HK-2 (cell line): ENCODE data around the gene NOG.
A peak's percentile ranks its signal among the peaks of the same experiment; 100 is the strongest.

Experiments used
- DNase-seq: peaks from one replicate; pipeline ENCODE4 v3.0.0-alpha.2; 2018; ENCODE audit not compliant: unreplicated experiment

NOG gene

GRCh38 chr17:56596691-56597494 is 3.4 kb downstream of the NOG start:
- DNase-seq = peak; percentile 61

GRCh38 chr17:56597495-56597990 is 4.0 kb downstream of the NOG start:
- DNase-seq = peak; percentile 67

GRCh38 chr17:56598466-56598865 is 5.0 kb downstream of the NOG start:
- peak; percentile 35 for DNase-seq

GRCh38 chr17:56599088-56599487 is 5.6 kb downstream of the NOG start:
- DNase-seq = no peak

- DNase-seq = no peak
Measured at GRCh38 chr17:56599566-56599965, 6.1 kb downstream of the NOG start.

DNA sequence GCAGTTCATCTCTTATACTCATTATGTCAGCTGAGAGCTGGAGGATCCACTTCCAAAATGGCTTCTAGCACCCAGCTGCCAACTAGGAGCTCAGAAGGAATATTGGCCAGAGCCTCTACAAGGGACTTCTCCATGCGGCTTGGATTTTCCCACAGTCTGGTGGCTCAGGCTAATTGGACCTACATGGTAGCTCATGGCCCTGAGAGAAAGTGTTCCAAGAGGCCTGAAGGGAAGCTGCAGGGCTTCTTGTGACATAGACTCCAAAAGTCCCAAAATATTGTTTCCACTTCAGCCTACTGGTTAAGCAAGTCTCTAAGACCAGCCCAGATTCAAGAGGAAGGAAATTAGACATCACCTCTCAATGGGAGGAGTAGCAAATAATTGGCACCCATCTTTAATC is 6.8 kb downstream of the NOG start:
- DNase-seq = no peak

GRCh38 chr17:56601591-56601990 is 8.1 kb downstream of the NOG start:
- DNase-seq = no peak

DNA sequence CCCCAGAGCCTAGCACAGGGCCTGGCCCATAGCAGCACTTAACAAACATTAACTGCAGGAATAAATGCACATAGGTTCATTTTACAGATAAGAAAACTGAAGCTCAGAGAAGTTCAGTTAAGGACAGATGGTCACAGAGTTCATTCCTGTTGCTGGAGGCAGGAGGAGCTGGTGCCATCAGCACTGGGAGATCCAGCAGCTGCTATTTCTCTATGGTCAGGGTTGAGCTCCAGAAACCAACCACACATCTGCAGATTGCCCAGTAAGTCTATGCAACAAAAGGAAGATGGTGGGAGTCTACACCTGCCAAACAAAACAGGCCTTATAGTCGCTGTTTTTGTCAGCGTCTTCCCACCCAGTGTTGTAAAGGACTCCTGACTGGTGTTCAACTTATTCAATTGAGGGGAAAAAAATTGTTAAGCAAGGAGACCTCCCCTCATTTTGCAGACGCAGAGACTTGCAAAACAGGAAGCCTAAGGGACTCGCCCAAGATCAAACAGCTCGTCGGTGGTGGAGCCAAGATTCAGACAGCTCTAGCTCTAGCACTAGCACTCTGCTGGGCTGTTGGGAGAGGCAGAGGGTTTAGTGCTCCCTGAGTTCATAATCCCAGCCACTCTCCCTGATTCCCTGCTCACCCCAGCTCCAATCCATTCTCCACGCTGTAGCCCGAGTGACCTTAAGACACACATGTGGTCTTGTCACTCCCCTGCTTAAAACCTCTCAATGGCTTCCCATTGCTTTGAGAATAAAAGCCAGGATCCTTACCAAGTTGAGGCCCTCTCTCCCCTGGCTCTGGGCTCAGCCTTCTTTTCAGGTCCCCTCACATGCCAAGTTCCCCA is 9.0 kb downstream of the NOG start:
- DNase-seq = no peak

- DNase-seq = no peak
Measured at GRCh38 chr17:56603486-56604238, 10.2 kb downstream of the NOG start.

GRCh38 chr17:56604691-56605290 is 11.3 kb downstream of the NOG start:
- no peak for DNase-seq

DNA sequence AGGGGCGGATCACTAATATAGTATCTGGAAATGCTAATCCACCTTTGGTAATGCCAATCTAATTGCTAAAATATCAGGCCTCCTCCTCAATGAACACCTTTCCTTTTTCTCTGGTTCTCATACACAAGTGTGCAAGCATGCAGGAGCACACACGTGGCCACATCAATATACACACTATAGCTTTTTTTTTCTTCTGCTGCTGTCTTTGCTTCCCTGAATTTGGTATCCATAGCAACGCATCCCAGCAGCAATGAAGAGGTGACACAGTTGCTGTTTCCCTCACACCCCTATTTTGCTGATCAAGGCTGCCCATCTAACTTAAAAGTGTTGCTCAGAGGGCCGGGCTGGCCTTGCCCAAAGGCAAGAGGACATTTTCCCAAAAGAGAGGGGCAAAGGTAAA is 15.4 kb downstream of the NOG start:
- DNase-seq = no peak

DNA sequence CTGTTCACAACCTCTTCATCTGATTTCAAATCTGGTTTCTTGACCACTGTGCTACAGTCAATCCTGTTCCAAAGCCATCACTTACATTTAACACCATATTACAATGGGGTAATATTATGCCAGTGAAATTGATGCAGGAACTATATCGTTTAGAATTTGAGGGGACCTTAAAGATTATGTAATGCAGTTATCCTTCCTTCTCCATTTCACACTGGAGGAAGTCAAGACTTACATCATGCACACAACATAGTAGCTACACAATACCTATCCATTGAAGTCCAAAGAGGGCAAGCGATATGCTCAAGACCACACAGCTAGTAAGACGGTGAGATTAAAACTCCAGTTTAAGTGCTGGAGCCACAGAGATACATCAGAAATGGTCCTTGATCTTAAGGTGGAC is 16.8 kb downstream of the NOG start:
- DNase-seq = no peak

DNA sequence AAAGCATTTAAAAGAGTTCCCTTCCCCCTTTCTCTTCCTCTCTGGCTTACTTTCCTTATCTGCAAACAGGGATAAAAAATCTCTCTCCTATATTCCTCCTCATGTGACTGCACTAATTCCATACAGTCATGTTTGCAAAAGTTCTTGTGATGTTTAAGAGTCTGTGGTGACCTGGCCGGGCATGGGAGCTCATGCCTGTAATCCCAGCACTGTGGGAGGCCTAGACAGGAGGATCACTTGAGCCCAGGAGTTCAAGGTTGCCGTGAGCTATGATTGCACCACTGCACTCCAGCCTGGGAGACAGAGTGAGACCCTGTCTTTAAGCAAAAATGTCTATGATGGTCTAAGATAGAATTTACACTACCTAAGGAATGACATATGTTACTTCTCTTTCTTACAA is 19.6 kb downstream of the NOG start:
- no peak for DNase-seq

DNA sequence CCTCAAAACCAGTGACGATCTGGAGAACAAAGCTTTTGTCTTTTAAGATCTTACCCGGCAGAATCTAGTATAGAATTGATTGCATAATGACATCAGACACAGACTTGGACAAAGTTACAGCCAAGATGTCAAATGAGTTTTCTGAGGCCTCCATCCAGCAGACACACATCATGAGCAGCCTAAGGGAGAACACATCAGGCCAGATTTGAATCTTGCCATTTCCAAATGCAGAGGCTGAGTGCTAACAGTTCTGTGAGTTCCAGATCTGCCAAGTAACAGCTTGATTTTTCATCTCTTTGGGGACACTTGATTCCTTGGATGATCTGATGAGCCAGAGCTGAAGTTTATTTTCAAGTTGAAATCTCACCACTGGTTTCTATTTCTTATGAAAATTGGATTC is 21.0 kb downstream of the NOG start:
- DNase-seq = no peak

GRCh38 chr17:56616239-56616638 is 22.7 kb downstream of the NOG start:
- no peak for DNase-seq

GRCh38 chr17:56623383-56623782 is 29.9 kb downstream of the NOG start:
- DNase-seq = no peak

DNA sequence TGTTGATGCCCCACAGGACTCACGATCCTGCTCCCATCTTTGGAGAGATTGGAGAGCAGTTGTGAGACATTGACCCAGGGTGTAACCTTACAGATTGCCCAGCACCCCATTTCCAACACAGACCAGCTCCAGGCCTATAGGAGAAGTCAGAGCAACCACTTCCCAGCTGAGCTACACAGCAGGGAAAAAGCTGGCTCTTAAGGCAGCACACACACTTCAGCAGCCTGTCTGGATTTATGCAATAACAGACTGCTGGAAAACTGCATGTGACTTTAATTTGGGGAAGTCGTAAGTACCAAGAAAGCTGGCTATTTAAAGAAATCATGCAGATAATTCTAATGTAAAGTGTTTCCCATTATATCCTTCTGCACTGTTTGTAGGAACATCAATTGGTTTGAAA is 30.8 kb downstream of the NOG start:
- DNase-seq = no peak

- DNase-seq = no peak
Measured at GRCh38 chr17:56624912-56625311, 31.4 kb downstream of the NOG start.

DNA sequence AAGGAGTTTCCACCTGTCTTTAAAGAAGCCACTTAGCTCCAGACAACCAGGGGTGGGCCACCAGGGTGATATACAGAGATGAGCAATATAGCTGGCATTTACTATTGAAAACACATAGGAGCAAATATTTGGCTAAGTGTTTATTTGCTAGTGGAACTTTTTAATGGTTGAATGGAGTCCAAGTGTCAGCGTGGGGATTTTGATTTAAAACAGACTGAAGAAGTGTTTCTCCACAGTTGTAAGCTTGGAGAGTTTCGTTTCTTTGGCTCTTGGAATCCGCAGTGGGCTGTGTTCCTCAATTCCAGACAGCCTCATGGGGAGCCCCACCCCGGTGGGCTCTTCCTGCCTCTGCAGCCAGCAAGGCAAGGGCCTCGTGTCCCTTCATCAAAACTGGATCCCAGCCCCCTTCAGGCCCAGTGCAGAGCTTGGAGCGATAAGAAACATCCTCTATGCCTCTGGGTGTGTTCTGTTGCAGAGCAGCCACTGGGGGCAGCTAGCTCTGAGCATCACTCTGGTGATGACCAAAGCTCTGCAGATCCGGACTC is 36.1 kb downstream of the NOG start:
- peak; percentile 2 for DNase-seq

GRCh38 chr17:56630202-56630601 is 36.7 kb downstream of the NOG start:
- DNase-seq = no peak

DNA sequence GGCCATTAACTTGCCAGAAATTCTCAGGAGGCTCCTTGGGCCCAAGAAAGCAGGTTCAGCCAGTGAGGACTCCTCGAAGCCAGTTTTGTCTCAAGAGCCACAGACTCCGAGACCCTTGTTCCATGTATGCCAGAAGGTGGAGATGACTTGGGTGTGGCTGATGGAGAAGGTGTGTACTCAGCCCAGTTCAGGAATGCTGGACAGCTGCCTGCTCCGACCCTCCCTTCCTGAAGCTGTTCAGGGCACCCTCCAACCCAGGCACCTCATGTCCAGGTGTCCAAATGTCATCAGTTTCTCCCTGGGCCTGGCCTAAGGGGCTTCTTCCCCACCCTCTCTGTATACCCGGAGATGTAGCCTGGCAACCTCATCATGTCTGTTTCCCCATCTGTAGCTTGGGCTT is 40.2 kb downstream of the NOG start:
- DNase-seq = no peak

DNA sequence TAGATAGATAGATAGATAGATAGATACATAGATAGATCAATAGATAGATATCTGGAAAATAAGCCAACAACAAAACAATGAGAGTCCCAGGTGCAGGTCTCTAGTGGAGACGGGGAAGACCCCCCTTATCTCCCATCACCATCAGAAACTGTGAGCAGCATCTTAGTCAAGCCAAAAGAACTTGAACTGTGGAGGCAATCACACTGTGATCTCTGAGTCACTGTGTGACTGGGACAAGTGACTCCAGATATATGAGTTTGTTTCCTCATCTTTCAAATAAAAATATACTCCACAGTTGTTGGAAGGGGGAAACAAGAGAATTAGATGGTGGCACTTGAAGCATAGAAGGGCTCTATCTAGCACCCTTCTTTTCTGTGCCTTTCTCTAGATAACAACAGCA is 42.1 kb downstream of the NOG start:
- DNase-seq = no peak
